ENCODE measurements around the gene PCDHA6.
"Not testable (repeated sequence)": the region's sequence is repeated elsewhere in the genome, so short reads cannot be mapped to it uniquely, and the experiment has no call there.

PCDHA6 gene

GRCh38 chr5:140827704-140828361, at the start of gene PCDHA6:
TSS of gene PCDHA6 (plus strand) at chr5:140827960. CDS start at chr5:140828092, 132 bp downstream.
- DNase-seq (ENCODE audit: low read depth, low spot score): no peak

- DNase-seq (ENCODE audit: low read depth, low spot score): no peak
These were observed 47.2 kb upstream of the PCDHA6 start for GRCh38 chr5:140780512-140780911.

GRCh38 chr5:140785905-140786686, 41.7 kb upstream of the PCDHA6 start, which contains the start of gene PCDHA1:
TSS of gene PCDHA1 (plus strand) at chr5:140786140.
- DNase-seq (ENCODE audit: low read depth, low spot score): no peak

GRCh38 chr5:140787422-140787821, 40.3 kb upstream of the PCDHA6 start:
- DNase-seq (ENCODE audit: low read depth, low spot score): not testable (repeated sequence)

- not testable (repeated sequence) for DNase-seq (ENCODE audit: low read depth, low spot score)
These were observed 39.8 kb upstream of the PCDHA6 start for GRCh38 chr5:140787849-140788504.

- no peak for DNase-seq (ENCODE audit: low read depth, low spot score)
These were observed 36.7 kb upstream of the PCDHA6 start for GRCh38 chr5:140791089-140791488.

- no peak for DNase-seq (ENCODE audit: low read depth, low spot score)
These were observed 33.0 kb upstream of the PCDHA6 start, which contains the start of gene PCDHA2 for GRCh38 chr5:140794595-140795258. TSS of gene PCDHA2 (plus strand) at chr5:140794852.

GRCh38 chr5:140795259-140795641, 32.5 kb upstream of the PCDHA6 start:
- DNase-seq (ENCODE audit: low read depth, low spot score): no peak

GRCh38 chr5:140796072-140796717, 31.6 kb upstream of the PCDHA6 start:
- DNase-seq (ENCODE audit: low read depth, low spot score): not testable (repeated sequence)

- no peak for DNase-seq (ENCODE audit: low read depth, low spot score)
These were observed 31.1 kb upstream of the PCDHA6 start for GRCh38 chr5:140796718-140797095.

GRCh38 chr5:140800816-140801493, 26.8 kb upstream of the PCDHA6 start, which contains the start of gene PCDHA3:
TSS of gene PCDHA3 (plus strand) at chr5:140801057.
- DNase-seq (ENCODE audit: low read depth, low spot score): no peak

GRCh38 chr5:140801494-140801841, 26.3 kb upstream of the PCDHA6 start:
- DNase-seq (ENCODE audit: low read depth, low spot score): no peak

- not testable (repeated sequence) for DNase-seq (ENCODE audit: low read depth, low spot score)
These were observed 25.4 kb upstream of the PCDHA6 start for GRCh38 chr5:140802381-140802780.

- no peak for DNase-seq (ENCODE audit: low read depth, low spot score)
These were observed 24.9 kb upstream of the PCDHA6 start for GRCh38 chr5:140802781-140803271.

- no peak for DNase-seq (ENCODE audit: low read depth, low spot score)
These were observed 20.7 kb upstream of the PCDHA6 start, which contains the start of gene PCDHA4 for GRCh38 chr5:140806834-140807775. TSS of gene PCDHA4 (plus strand) at chr5:140807068.

GRCh38 chr5:140808241-140808888, 19.4 kb upstream of the PCDHA6 start:
- not testable (repeated sequence) for DNase-seq (ENCODE audit: low read depth, low spot score)

GRCh38 chr5:140808889-140809291, 18.9 kb upstream of the PCDHA6 start:
- no peak for DNase-seq (ENCODE audit: low read depth, low spot score)

GRCh38 chr5:140821375-140822280, 6.1 kb upstream of the PCDHA6 start, which contains the start of gene PCDHA5:
TSS of gene PCDHA5 (plus strand) at chr5:140821613.
- DNase-seq (ENCODE audit: low read depth, low spot score): no peak
